CD14-positive monocyte (primary cell): ENCODE results near the gene AGAP1. TPM values are rescaled to one million over a fixed set of nuclear protein-coding genes. Genes with fewer than 3 reads are reported as not detected.

Experiments
- DNase-seq, 3 donors: peaks; one replicate each; pipeline ENCODE4 v3.0.0-alpha.2; 2011 to 2022
- H2AFZ ChIP-seq: 2 replicates; pipeline ENCODE4 v1.6.0; 2012; ENCODE audit warnings: mild to moderate bottlenecking, low read depth, low read length, inconsistent platforms; ENCODE audit not compliant: insufficient read depth, poor library complexity, severe bottlenecking
- H3K27ac ChIP-seq, 2 donors: 1 replicate in 1 of 2; 2 replicates in 1 of 2; pipeline ENCODE4 v1.5.1; 2012 to 2013; ENCODE audit warnings: low read length in 2 of 2, control low read depth in 1 of 2, inconsistent platforms in 1 of 2, low read depth in 1 of 2, mild to moderate bottlenecking in 1 of 2
- H3K27me3 ChIP-seq, 2 donors: one replicate each; pipeline versions ENCODE4 v1.6.0 to v1.6.1; 2011 to 2013; ENCODE audit warnings: low read length in 2 of 2; ENCODE audit not compliant: control insufficient read depth in 2 of 2, insufficient read depth in 2 of 2
- H3K36me3 ChIP-seq, 2 donors: replicated peaks in 1 of 2; 1 replicate in 1 of 2; 2 replicates in 1 of 2; pipeline versions ENCODE4 v1.5.1 to v1.6.1; 2012 to 2013; ENCODE audit warnings: low read length in 2 of 2, control low read depth in 1 of 2, inconsistent platforms in 1 of 2, mild to moderate bottlenecking in 1 of 2; ENCODE audit not compliant: insufficient read depth in 2 of 2, control insufficient read depth in 1 of 2
- H3K4me1 ChIP-seq, 2 donors: 1 replicate in 1 of 2; 2 replicates in 1 of 2; pipeline versions ENCODE4 v1.5.1 to v1.6.1; 2012 to 2013; ENCODE audit warnings: low read length in 2 of 2, control low read depth in 1 of 2, inconsistent platforms in 1 of 2, mild to moderate bottlenecking in 1 of 2, moderate library complexity in 1 of 2; ENCODE audit not compliant: insufficient read depth in 2 of 2, control insufficient read depth in 1 of 2
- H3K4me2 ChIP-seq: replicated peaks from 2 replicates; pipeline ENCODE3; 2012; ENCODE audit warnings: low read length, moderate library complexity, mild to moderate bottlenecking; ENCODE audit not compliant: poor library complexity, severe bottlenecking; ENCODE audit errors: extremely low read depth
- H3K4me3 ChIP-seq, 3 experiments: fragments of 200-600 bp in 1 of 3; sonication (generic) in 1 of 3; replicated peaks in 1 of 3; 1 replicate in 2 of 3; 2 replicates in 1 of 3; pipeline ENCODE4 v1.5.1; 2011 to 2013; ENCODE audit warnings: low read length in 3 of 3, mild to moderate bottlenecking in 3 of 3, control low read depth in 2 of 3, low read depth in 2 of 3, inconsistent platforms in 1 of 3, moderate library complexity in 1 of 3
- H3K79me2 ChIP-seq: 2 replicates; pipeline ENCODE4 v1.6.0; 2012; ENCODE audit warnings: mild to moderate bottlenecking, control low read depth, inconsistent platforms, low read length, moderate library complexity; ENCODE audit not compliant: insufficient read depth
- H3K9ac ChIP-seq: 2 replicates; pipeline ENCODE4 v1.6.0; 2017; ENCODE audit warnings: low read length, mild to moderate bottlenecking; ENCODE audit not compliant: insufficient read depth, poor library complexity, severe bottlenecking
- H3K9me3 ChIP-seq, 2 donors: replicated peaks in 1 of 2; 1 replicate in 1 of 2; 2 replicates in 1 of 2; pipeline versions ENCODE4 v1.5.1 to v1.6.1; 2012 to 2013; ENCODE audit warnings: low read length in 2 of 2, control low read depth in 1 of 2; ENCODE audit not compliant: control insufficient read depth in 1 of 2, insufficient read depth in 1 of 2
- H4K20me1 ChIP-seq: 2 replicates; pipeline ENCODE4 v1.6.0; 2012; ENCODE audit warnings: mild to moderate bottlenecking, low read length, control low read depth, moderate library complexity; ENCODE audit not compliant: insufficient read depth
- H3K27ac Mint-ChIP-seq, 7 donors: one replicate each; pipeline ENCODE4 v1.8.0; 2020; ENCODE audit warnings: mild to moderate bottlenecking in 7 of 7, mixed read lengths in 7 of 7, moderate library complexity in 6 of 7, inconsistent platforms in 2 of 7
- H3K27me3 Mint-ChIP-seq, 3 donors: one replicate each; pipeline ENCODE4 v1.8.0; 2021 to 2022; ENCODE audit warnings: low read depth in 3 of 3, mild to moderate bottlenecking in 3 of 3, mixed read lengths in 3 of 3, moderate library complexity in 3 of 3, inconsistent platforms in 1 of 3
- H3K36me3 Mint-ChIP-seq, 2 donors: one replicate each; pipeline ENCODE4 v1.8.0; 2020; ENCODE audit warnings: mixed read lengths in 2 of 2, inconsistent platforms in 1 of 2, mild to moderate bottlenecking in 1 of 2
- H3K4me1 Mint-ChIP-seq: one replicate; pipeline ENCODE4 v1.8.0; 2020; ENCODE audit warnings: mild to moderate bottlenecking, mixed read lengths
- H3K4me3 Mint-ChIP-seq, 2 donors: one replicate each; pipeline ENCODE4 v1.8.0; 2020; ENCODE audit warnings: mild to moderate bottlenecking in 2 of 2, mixed read lengths in 2 of 2, moderate library complexity in 1 of 2
- H3K9me3 Mint-ChIP-seq, 7 donors: one replicate each; pipeline ENCODE4 v1.8.0; 2020 to 2022; ENCODE audit warnings: mixed read lengths in 7 of 7, mild to moderate bottlenecking in 6 of 7, moderate library complexity in 6 of 7, inconsistent platforms in 2 of 7
- WGBS: methylation state at CpG from one replicate; pipeline ENCODE4 v1.1.5; 2013; ENCODE audit warnings: missing lambda C conversion rate; ENCODE audit not compliant: insufficient coverage; 5-methylcytosine and 5-hydroxymethylcytosine counted together
- intact Hi-C, 2 donors: fragments of 100-400 bp; cut with micrococcal nuclease; formaldehyde crosslinking; loops; one replicate each; pipeline versions ENCODE4 v1.15.0 to v1.15.1; 2023
- polyA plus RNA-seq, 3 donors: library from polyadenylated mRNA; depleted of rRNA in 1 of 3; unstranded in 2 of 3; stranded (reverse) in 1 of 3; fragments of 300-500 nt in 2 of 3; fragments of >200 nt in 1 of 3; fragmentation: Illumina TruSeq in 2 of 3; gene quantifications; 1 replicate in 2 of 3; 2 replicates in 1 of 3; pipeline ENCODE4 v1.2.3, GENCODE V29; 2012 to 2021
- TF ChIP-seq, protein P1 (sequence below): fragments of 200-600 bp; IDR thresholded peaks from one replicate; pipeline ENCODE4 v1.8.0; 2022; ENCODE audit warnings: antibody characterized with exemption, mild to moderate bottlenecking

AGAP1 gene
- polyA plus RNA-seq, 3 donors, result 0.12 TPM; not detected in 2

DNA sequence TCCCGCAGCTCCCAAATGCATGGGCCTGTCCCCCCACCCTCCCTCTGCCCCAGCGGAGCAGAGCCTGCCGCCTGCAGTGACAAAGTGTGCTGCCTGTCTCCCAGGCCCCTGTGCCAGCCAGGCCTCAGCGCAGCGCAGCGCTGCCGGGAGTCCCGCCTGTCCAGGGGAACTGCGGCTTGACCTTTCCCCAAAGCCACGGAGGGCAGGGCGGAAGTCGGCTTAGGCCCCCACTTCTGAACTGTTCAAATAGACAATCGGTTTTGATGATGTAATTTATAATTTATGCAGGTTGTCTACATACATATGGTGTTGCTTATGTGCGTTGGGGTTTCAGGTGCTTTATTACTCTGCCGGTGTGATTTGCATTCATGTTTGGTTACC lies 667.2 kb downstream of the AGAP1 start:
- Histone ChIP-seq H2AFZ (no peak overlapping the region), H3K36me3 (no peaks in the 10 kb centered on the region), H3K27ac (no peak overlapping the region), H3K4me3 (no peak overlapping the region), H4K20me1 (no peaks in the 10 kb centered on the region), H3K9me3 (peaks cover 4 to 19% of the 10 kb centered on the region in 2 donors), H3K79me2 (no peaks in the 10 kb centered on the region), H3K9ac (no peak overlapping the region), H3K27me3 (peaks cover 34 to 86% of the 10 kb centered on the region in 2 donors), H3K4me2 (no peak overlapping the region), H3K4me1 (no peaks in the 10 kb centered on the region)
- TF ChIP-seq, protein P1, sequence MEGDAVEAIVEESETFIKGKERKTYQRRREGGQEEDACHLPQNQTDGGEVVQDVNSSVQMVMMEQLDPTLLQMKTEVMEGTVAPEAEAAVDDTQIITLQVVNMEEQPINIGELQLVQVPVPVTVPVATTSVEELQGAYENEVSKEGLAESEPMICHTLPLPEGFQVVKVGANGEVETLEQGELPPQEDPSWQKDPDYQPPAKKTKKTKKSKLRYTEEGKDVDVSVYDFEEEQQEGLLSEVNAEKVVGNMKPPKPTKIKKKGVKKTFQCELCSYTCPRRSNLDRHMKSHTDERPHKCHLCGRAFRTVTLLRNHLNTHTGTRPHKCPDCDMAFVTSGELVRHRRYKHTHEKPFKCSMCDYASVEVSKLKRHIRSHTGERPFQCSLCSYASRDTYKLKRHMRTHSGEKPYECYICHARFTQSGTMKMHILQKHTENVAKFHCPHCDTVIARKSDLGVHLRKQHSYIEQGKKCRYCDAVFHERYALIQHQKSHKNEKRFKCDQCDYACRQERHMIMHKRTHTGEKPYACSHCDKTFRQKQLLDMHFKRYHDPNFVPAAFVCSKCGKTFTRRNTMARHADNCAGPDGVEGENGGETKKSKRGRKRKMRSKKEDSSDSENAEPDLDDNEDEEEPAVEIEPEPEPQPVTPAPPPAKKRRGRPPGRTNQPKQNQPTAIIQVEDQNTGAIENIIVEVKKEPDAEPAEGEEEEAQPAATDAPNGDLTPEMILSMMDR, result no peak
- intact Hi-C loops, result no loop called here
- H3K4me3 Mint-ChIP-seq, result peak overlapping the region in 1 of 2 donors; percentile 65
- peaks cover 76 to 91% (median 77%) of the 10 kb centered on the region in 3 donors for H3K27me3 Mint-ChIP-seq
- DNase-seq, result no peak
- H3K9me3 Mint-ChIP-seq, result peaks cover 0 to 20% (median 4%) of the 10 kb centered on the region in 7 donors
- no peak overlapping the region for H3K27ac Mint-ChIP-seq
- no peaks in the 10 kb centered on the region for H3K36me3 Mint-ChIP-seq
- 27% methylated on average over 13 of the region's 15 CpGs for WGBS
- H3K4me1 Mint-ChIP-seq, result peaks cover under 1% of the 10 kb centered on the region

GRCh38 chr2:236161531-236161930 lies 667.7 kb downstream of the AGAP1 start:
- Histone ChIP-seq H3K4me3 (no peak overlapping the region), H3K9me3 (peaks cover 4 to 20% of the 10 kb centered on the region in 2 donors), H3K79me2 (no peaks in the 10 kb centered on the region), H3K36me3 (no peaks in the 10 kb centered on the region), H3K4me1 (no peaks in the 10 kb centered on the region), H3K9ac (no peak overlapping the region), H3K27ac (no peak overlapping the region), H3K27me3 (peaks cover 34 to 90% of the 10 kb centered on the region in 2 donors), H3K4me2 (no peak overlapping the region), H4K20me1 (no peaks in the 10 kb centered on the region), H2AFZ (no peak overlapping the region)
- intact Hi-C loops, result no loop called here
- H3K4me1 Mint-ChIP-seq, result peaks cover 5% of the 10 kb centered on the region
- H3K9me3 Mint-ChIP-seq, result peaks cover 0 to 18% (median 4%) of the 10 kb centered on the region in 7 donors
- no peak overlapping the region for H3K27ac Mint-ChIP-seq
- no peak for DNase-seq
- H3K36me3 Mint-ChIP-seq, result no peaks in the 10 kb centered on the region
- 65% methylated on average over 11 of the region's 12 CpGs for WGBS
- H3K27me3 Mint-ChIP-seq, result peaks cover 81 to 94% (median 82%) of the 10 kb centered on the region in 3 donors
- peak overlapping the region in 1 of 2 donors; percentile 65 for H3K4me3 Mint-ChIP-seq
- TF ChIP-seq, protein P1, result no peak
